ENCODE measurements around the gene SHB.

DNA sequence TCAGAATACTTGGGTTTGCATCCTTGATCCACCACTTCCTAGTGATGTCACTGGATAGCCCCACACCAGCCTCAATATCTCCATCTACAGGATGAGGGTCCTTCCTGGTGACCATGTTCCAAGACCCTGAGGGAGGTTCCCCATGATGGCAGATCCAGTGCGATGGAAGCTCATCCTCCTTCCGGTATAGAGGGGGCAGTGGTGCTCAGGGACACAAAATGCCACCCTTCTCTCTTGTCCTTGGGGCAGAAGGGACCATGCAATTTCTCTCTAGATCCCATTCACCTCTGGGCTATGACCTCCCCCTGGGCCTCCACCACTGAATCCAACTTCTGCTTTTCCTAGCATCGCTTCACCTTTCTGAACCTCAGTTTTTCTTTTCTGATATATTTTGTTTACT, 159.7 kb downstream of the SHB start:
- TF ChIP-seq, protein P1, sequence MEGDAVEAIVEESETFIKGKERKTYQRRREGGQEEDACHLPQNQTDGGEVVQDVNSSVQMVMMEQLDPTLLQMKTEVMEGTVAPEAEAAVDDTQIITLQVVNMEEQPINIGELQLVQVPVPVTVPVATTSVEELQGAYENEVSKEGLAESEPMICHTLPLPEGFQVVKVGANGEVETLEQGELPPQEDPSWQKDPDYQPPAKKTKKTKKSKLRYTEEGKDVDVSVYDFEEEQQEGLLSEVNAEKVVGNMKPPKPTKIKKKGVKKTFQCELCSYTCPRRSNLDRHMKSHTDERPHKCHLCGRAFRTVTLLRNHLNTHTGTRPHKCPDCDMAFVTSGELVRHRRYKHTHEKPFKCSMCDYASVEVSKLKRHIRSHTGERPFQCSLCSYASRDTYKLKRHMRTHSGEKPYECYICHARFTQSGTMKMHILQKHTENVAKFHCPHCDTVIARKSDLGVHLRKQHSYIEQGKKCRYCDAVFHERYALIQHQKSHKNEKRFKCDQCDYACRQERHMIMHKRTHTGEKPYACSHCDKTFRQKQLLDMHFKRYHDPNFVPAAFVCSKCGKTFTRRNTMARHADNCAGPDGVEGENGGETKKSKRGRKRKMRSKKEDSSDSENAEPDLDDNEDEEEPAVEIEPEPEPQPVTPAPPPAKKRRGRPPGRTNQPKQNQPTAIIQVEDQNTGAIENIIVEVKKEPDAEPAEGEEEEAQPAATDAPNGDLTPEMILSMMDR (IDR thresholded peaks at IDR 0.05): no peak
- TF ChIP-seq POLR2AphosphoS5 (IDR thresholded peaks at IDR 0.05; ENCODE audit: insufficient read depth in 1 of 2, low read depth in 1 of 2): no peak
